GM18858 (cell line): ENCODE measurements around the gene PPOX.

Experiments used
- ATAC-seq: cut with Tn5 transposase; IDR thresholded peaks from one replicate; pipeline ENCODE4 v1.9.1; 2021; ENCODE audit not compliant: unreplicated experiment

Gene PPOX

GRCh38 chr1:161197560-161198193 lies 31.5 kb downstream of the PPOX start:
- ATAC-seq, result no peak

GRCh38 chr1:161198194-161198896 lies 32.1 kb downstream of the PPOX start:
- no peak for ATAC-seq

GRCh38 chr1:161198897-161199431 lies 32.7 kb downstream of the PPOX start, which contains the start of gene ADAMTS4:
Gene ADAMTS4, minus strand, starts transcription at chr1:161199054. Its CDS starts 427 bp downstream, at chr1:161198627.
- ATAC-seq, result no peak

- ATAC-seq, result no peak
Observed at GRCh38 chr1:161199506-161200139, 33.4 kb downstream of the PPOX start.

GRCh38 chr1:161200421-161200991 lies 34.3 kb downstream of the PPOX start:
- no peak for ATAC-seq

- ATAC-seq, result no peak
Observed at GRCh38 chr1:161200992-161201835, 35.0 kb downstream of the PPOX start.

- peak; percentile 88 for ATAC-seq
Observed at GRCh38 chr1:161201836-161202712, 35.8 kb downstream of the PPOX start, which contains the start of gene NDUFS2. Gene NDUFS2, plus strand, starts transcription at chr1:161202367. Its CDS starts 19 bp downstream, at chr1:161202386.

GRCh38 chr1:161206411-161207140 lies 40.4 kb downstream of the PPOX start:
- no peak for ATAC-seq

- ATAC-seq, result no peak
Observed at GRCh38 chr1:161207173-161207572, 40.9 kb downstream of the PPOX start.

- no peak for ATAC-seq
Observed at GRCh38 chr1:161209790-161210409, 43.7 kb downstream of the PPOX start.

GRCh38 chr1:161214369-161214768 lies 48.1 kb downstream of the PPOX start:
- no peak for ATAC-seq

- no peak for ATAC-seq
Observed at GRCh38 chr1:161215076-161215475, 48.9 kb downstream of the PPOX start, which contains the start of gene FCER1G. Gene FCER1G, plus strand, starts transcription at chr1:161215295. Its CDS starts 27 bp downstream, at chr1:161215322.

- peak; percentile 73 for ATAC-seq
Observed at GRCh38 chr1:161216945-161217712, 50.9 kb downstream of the PPOX start.

GRCh38 chr1:161217831-161218230 lies 51.6 kb downstream of the PPOX start:
- ATAC-seq, result no peak

GRCh38 chr1:161218301-161219077 lies 52.3 kb downstream of the PPOX start:
- no peak for ATAC-seq

- ATAC-seq, result no peak
Observed at GRCh38 chr1:161219078-161219892, 53.1 kb downstream of the PPOX start.
